GM21619 (cell line): ENCODE results near the gene SLC22A16.
"Not testable (repeated sequence)": the region's sequence is repeated elsewhere in the genome, so short reads cannot be mapped to it uniquely, and the experiment has no call there.

Experiments
- ATAC-seq: cut with Tn5 transposase; IDR thresholded peaks from one replicate; pipeline ENCODE4 v1.9.1; 2021; ENCODE audit not compliant: unreplicated experiment

Gene SLC22A16, protein sequence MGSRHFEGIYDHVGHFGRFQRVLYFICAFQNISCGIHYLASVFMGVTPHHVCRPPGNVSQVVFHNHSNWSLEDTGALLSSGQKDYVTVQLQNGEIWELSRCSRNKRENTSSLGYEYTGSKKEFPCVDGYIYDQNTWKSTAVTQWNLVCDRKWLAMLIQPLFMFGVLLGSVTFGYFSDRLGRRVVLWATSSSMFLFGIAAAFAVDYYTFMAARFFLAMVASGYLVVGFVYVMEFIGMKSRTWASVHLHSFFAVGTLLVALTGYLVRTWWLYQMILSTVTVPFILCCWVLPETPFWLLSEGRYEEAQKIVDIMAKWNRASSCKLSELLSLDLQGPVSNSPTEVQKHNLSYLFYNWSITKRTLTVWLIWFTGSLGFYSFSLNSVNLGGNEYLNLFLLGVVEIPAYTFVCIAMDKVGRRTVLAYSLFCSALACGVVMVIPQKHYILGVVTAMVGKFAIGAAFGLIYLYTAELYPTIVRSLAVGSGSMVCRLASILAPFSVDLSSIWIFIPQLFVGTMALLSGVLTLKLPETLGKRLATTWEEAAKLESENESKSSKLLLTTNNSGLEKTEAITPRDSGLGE

DNA sequence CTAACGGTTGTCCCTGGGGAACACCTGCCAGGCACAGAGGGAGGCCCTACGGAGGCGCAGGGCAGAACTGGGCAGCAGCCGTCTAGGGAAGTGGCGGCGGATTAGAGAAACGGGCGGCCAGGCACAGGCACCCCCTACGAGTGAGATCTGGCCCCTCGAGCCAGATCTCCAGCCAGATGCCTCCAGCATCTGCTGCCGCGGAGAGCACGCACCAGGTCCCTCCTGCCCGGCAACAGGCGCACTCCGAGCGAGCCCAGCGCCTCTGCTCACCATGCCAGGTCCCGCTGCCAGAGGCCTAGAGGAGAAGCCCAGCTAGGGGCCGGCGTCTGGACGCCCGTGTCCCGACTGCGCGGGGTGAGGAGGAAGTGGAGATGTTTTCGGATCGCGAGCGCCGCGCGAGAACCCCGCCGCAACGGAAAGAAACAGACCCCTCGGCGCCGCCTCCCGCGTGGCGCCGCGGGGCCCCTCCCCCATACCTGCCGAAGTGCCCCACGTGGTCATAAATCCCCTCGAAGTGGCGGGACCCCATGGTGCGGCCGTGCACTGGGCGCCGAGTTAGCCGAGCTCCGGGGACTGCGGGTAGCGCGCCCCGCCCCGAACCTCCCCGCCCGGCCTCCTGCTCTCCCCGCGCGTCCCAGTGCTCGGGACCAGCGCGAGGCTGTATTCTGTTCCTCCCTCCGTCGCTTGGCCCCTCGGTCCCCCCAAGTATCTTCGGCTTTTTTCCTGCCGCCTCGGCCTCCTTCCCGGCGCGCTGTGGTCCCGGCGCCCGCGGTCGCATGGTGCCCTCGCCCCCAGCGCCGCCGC lies at the start of gene SLC22A16:
SLC22A16 (minus strand) TSS at position 568 of the 804 bp plus-strand sequence; CDS start at position 529, 39 bp downstream.
- no peak for ATAC-seq

DNA sequence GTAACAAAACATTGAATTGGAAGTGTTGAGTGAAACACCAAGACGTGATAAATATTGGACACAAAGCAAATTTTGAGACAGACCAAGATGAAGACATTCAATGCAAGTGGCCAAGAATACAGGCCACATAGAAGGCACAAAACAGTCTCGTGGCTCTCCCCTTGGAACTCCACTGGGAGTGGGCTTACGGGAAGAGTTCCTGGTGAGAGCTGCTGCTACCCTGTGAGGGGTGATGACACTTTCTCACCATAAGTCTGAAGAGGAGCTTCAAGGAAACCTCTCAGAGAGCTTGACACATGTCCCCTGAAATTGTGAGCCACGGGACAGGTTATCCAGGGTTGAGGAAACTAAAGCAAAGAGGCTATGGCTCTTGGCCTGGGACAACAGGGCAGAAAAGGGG lies 48.6 kb upstream of the SLC22A16 start:
- no peak for ATAC-seq

DNA sequence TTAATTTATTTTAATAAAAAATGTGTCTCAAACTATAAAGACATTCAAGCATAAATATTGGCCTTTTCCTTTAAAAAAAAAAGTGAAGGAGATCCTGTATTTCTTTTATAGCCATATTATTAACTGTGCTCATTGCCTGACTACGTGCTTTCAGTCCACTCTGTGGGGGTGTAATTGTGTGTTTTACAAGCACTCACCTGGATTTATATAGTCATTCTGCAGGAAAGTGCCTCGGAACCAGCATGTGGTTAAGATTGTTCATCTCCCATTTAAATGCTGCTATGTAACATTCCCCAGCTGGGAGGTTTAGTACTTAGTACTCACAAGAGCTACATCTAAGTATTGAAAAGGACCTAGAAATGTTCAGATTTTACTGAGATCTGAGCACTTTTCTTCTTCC lies 47.9 kb upstream of the SLC22A16 start:
- ATAC-seq: no peak

DNA sequence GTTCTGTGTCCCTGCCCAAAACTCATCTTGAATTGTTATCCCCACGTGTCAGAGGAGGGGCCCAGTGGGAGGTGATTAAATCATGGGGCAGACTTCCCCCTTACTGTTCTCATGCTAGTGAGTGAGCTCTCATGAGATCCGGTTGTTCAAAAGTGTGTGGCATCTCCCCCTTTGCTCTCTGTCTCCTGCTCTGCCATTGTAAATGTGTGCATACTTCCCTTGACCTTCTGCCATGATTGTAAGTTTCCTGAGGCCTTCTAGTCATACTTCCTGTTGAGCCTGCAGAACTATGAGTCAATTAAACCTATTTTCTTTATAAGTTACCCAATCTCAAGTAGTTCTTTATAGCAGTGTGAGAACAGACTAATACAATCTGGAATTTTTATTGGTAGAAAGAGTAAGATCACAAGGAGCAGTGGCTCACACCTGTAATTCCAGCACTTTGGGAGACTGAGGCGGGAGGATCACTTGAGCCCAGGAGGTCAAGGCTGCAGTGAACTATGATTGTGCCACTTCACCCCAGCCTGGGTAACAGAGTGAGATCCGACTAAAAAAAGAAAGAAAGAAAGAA lies 47.1 kb upstream of the SLC22A16 start:
- ATAC-seq: no peak

DNA sequence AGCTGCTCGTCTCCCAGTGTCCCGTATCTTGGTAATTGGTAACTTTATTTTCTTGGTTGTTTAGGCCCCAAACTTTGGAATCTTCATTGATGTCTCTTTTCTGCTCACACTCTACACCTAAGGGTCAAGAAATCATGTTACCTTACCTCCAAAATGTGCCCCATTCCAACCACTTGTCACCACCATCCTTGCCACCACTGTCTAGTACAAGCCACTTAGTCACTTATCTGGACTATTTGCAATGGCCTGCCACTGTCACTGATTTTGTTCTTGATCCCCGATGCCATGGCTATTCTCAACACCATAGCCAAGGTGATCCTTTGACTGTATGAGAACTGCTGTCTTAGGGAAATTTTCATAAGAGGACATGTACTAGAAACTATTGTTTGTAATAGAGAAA lies 46.0 kb upstream of the SLC22A16 start:
- ATAC-seq: no peak

DNA sequence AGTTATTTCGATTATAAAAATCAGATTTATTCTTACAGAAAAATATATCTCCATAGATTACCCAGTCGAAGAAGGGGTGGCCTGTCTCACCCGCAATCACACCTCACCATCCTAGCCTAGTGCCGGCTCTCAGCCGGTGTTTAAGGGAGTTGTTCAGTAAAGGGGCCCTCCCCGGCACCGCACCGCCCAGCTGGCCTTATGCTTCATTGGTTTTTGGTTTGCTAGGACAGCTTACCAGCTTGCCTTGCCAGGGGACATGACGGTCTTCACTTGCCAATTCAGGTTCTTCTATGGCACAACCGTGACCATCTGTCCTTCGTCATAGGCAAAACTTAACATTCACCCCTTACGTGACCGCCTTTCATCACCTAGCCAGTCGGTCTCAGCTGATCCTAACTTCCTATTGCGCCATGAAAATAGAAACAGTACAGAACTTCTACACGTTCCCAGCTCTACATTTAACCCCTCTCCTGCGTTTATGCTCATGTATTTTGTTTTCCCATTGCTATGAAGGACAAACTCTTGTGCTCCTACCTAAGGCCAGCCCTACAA lies 44.7 kb upstream of the SLC22A16 start:
- no peak for ATAC-seq

DNA sequence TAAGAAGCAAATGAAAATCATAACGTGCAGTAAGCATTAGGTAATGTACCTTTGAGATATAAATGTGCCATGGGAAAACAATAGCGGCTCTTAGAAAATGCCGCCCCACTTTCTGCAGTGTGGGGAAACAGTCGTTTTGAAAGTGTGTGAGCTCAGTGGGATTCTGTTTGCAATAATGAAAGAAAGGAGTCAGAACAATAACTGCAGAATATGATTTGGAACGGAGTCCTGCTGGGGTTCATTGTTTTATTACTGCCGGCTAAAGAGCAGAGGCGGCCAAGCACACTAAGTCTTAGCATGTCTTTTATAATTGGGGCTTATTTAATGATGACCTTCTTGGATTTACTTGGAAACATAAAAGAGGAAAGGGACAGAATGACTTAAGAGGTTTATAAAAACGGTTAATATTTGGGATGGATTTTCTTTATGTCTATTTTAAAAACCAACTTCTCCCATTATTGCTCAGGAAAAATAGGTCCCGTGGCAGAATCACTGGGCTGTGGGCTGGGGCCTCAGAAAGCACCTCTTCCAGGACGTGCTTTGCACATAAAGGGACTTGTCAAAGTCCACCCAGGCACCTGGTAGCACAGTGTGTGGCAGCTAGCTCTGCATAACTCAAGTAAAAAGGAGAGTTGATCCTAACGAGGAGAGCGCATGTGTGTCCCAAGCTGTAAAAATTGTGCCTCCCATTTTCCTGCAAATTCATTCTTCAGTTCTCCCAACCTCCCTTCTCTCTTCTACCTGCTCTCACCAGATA lies 44.0 kb upstream of the SLC22A16 start:
- no peak for ATAC-seq

DNA sequence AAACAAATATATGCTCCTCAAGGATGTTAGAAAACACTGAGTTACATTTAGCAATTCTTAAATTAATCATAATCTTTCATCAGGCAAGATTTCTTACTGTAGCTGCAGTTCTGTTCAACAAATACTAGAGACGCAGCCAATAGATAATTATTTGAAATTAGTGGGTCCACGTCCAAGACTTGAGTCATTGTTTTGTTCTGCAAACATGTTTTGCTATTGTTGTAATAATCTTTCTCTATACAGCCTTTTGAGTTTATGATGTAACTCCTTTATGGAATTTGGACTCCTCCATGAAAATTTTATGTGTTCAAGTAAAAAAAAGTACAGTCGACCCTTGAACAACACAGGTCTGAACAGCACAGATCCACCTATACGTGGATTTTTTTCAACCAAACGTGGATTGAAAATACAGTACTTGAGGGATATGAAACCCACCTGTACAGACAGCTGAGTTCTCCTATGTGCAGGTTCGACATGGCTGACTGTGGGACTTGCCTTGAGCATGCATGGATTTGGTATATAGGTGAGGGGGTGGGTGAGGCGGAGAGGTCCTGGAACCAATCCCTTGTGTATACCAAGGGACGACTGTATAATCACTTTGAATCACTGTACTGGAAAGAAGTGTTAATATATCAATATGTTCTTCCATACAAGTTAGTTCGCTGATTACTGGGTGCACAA lies 41.3 kb upstream of the SLC22A16 start:
- no peak for ATAC-seq

DNA sequence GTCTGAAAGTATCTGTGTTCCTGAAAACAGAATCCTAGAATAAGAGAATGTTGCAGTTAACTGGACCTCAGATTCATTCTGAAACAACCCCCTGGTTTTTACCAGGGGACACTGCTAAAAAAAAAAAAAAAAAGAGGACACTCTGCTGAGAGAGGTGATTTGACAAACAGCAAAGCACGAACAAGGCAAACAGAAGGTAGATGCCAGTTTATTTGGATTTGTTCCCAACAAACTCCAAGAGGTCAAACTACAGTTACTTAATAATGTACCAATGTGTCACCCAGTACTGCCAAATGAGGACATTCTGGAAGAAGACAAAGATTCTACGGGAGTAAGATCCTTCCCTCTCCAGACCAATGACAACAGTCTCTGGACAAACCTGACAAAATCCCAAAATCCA lies 40.6 kb upstream of the SLC22A16 start:
- no peak for ATAC-seq

DNA sequence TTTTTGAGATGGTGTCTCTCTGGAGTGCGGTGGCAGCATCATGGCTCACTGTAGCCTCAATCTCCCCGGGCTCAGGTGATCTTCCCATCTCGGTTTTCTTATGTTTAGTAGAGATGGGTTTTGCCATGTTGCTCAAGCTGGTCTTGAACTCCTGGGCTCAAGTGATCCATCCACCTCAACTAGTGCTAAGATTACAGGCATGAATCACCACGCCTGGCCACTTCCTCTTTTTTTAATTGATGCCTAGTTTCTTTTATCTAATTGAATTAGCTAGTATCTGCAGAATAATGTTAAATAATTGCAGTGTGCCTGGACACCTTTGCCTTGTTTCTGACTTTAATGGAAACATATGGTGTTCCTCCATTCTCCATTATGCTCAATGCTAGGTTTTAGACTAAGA lies 38.4 kb upstream of the SLC22A16 start:
- no peak for ATAC-seq

DNA sequence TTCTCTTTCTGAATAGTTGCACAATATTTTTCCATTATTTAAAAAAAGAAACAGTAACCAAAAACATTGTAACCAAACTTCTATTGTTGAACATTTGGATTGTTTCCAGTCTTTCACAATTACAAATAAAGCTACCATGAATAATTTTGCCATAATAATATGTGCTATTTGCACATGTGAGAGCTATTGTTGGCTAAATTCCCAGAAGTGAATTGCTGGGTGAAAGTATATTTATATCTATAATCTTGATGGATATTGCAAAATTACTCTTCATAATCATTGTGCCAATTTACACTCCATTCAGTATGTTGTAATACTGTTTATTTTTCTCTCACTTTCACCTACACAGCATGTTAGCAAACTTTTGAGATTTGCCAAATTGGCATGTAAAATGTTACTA lies 36.6 kb upstream of the SLC22A16 start:
- no peak for ATAC-seq

DNA sequence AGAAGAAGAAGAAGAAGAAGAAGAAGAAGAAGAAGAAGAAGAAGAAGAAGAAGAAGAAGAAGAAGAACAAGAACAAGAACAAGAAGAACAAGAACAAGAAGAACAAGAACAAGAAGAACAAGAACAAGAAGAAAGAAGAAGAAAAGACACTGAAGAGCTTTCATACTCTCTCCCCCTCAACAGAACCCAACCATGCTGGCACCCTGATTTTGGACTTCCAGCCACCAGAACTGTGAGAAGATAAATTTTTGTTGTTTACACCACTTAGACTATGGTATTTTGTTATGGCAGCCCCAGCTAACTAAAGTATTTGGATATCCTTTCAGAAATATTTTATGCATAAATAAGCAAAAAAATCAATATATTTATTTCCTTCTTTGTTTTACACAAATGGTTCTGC lies 36.1 kb upstream of the SLC22A16 start:
- ATAC-seq: not testable (repeated sequence)

DNA sequence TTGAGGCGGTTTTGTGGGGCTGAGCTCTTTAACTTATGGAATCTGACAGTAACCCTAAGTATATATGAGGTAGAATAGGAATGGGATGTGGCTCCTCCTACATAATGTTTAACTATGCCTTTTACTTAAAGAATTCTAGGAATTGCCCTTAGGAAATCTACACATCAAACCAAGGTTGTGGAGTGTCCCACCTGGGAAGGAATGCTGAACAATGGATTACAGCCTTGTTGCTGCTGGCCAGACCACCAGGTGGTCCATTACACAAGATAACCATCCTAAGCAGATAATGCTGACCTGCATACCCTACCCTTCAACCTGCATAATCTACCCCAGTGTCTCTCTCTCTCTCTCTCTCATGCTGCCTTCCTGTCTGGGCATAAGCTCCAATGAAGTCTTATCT lies 35.0 kb upstream of the SLC22A16 start:
- ATAC-seq: no peak

DNA sequence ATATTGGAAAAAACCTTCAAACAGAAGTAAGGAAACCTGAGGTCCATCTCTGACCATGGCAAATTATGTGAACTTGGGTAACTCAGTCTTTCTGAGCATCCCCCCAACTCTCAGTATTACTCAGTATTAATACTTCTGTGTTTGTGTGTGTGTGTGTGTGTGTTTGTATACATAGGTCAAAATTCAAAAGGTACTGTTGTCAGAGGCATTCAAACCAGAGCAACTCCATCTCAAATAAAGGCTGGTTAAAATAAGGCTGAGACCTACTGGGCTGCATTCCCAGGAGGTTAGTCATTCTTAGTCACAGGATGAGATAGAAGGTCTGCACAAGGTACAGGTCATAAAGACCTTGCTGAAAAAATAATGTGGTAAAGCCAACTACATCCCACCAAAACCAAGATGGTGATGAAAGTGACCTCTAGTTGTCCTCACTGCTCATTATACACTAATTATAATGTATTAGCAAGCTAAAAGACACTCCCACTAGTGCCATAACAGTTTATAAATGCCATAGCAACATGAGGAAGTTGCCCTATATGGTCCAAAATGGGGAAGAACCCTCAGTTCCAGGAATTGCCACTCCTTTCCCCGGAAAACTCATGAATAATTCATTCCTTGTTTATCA lies 33.3 kb upstream of the SLC22A16 start:
- ATAC-seq: no peak

DNA sequence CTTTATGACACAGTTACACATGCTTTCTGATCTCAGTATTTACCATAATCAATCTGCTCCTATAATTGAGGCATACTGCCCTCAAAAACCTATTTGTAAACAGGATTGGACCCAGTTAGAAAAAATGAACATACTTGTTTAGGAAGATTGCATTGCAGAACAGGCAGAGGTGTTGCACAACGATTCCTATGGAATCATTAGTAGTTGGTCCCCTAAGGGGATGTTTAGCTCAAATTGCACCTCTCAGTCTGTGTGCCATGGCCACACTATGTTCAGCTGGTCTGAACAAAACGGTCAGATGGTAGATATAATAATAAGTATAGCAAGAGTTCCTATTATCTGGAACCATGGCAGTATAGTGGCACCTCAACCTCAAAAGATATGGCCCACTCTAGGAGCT lies 28.5 kb upstream of the SLC22A16 start:
- ATAC-seq: not testable (repeated sequence)

DNA sequence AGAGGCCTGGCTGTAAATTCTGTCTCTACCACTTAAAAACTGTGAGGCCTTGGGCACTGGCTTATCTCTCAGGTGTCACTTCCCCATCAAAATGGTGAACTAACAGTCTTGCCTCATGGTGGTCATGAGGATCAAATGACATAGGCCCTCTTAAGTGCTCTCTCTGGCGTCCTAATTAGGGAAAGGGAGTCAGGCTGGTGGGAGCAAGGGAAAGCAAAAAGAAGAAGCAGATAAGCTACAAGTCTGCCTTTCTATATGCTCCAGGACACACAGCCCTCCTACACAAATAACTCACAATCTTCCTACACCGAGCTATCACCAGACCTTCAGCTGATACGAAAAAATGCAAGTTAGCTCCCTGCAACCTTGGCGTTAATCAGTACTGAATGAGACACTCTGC lies 19.5 kb upstream of the SLC22A16 start:
- no peak for ATAC-seq

DNA sequence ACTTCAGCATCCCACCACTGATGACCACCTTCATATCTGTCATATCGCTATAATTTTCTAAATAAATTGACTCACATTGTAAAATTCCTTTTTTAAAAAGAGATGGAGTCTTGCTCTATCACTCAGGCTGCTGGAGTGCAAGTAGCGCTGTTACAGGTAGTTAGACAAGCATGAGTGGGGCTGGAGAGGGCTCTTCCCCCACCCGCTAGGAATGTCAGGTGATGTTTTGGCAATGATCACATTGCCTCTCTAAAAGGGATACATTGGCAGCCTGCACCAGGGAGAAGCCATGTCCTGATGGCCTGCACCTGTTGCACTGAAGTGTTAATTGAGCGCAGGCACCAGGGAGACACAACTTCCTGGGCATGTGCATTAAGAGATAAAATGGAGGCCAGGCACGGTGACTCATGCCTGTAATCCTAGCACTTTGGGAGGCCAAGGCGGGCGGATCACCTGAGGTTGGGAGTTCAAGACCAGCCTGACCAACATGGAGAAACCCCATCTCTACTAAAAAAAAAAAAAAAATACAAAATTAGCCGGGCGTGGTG lies 16.9 kb upstream of the SLC22A16 start:
- no peak for ATAC-seq

DNA sequence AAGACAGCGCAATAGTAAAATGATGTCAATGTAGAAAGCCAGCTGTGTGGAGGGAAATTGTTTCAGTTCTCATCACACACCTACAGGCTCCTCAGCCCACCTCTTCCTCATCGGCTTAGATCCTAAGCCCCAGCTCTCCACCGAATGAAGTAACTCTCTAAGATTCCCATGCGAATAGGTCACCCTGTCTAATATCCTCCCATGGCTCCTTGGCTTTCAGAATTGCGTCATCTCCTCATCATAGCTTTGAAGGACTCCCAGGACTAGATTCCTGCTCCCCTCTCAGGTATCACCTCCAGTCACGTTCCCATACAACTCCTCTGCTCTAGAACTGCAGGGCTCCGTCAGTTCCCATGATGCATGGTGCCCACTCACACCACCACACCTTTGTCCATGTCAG lies 16.2 kb upstream of the SLC22A16 start:
- no peak for ATAC-seq

DNA sequence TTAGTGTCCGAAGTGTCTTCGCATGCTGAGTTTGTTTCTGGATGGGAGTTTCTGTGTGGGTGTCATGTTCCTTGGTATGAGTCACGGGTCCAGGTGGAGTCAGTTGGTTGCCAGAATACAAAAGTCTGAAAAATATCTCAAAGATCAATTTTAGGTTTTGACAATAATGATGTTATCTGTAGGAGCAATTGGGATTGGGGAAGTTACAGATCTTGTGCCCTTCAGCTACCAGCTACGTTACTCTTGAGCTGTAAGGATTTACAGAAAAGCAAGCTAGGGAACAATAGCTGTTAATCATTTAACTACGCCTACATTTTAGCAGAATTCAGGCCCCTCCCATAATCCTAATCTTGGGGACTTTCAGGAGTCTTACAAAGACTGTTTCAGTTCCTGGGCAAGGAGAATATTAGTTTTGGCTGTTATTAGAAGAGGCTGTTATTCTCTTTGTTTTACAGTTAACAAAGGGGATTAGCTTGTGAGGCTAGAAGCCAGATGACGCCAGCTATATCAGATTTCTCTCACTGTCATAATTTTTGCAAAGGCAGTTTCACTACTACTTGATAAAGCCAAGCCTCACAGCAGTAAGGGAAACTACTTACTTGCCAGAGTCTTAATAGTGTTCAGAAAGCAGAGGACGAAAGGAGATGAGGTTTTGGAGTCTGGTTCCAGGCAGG lies 15.4 kb upstream of the SLC22A16 start:
- no peak for ATAC-seq
